Measurements from ENCODE around the gene SIX2.

GRCh38 chr2:45033302-45033701 is 24.1 kb upstream of the SIX2 start:
- TF ChIP-seq YY1 (IDR thresholded peaks at IDR 0.05; ENCODE audit: low read depth) (no peak), RAD21 (IDR thresholded peaks at IDR 0.05; ENCODE audit: low read depth) (no peak), TEAD4 (IDR thresholded peaks at IDR 0.05) (no peak), TAF1 (IDR thresholded peaks at IDR 0.05; ENCODE audit: low read depth) (no peak), EP300 (IDR thresholded peaks at IDR 0.05; ENCODE audit: borderline replicate concordance) (no peak), MAX (IDR thresholded peaks at IDR 0.05) (no peak), NFIC (IDR thresholded peaks at IDR 0.05) (no peak), EGR1 (IDR thresholded peaks at IDR 0.05) (no peak)

All from Ishikawa (cell line).